ENCODE measurements around the gene NLRP7.
"Not testable (repeated sequence)": the region's sequence is repeated elsewhere in the genome, so short reads cannot be mapped to it uniquely, and the experiment has no call there.

NLRP7 gene

GRCh38 chr19:54947381-54947780, at the start of gene NLRP7:
Gene NLRP7 (minus strand): TSS chr19:54947530.
- no peak for DNase-seq

DNA sequence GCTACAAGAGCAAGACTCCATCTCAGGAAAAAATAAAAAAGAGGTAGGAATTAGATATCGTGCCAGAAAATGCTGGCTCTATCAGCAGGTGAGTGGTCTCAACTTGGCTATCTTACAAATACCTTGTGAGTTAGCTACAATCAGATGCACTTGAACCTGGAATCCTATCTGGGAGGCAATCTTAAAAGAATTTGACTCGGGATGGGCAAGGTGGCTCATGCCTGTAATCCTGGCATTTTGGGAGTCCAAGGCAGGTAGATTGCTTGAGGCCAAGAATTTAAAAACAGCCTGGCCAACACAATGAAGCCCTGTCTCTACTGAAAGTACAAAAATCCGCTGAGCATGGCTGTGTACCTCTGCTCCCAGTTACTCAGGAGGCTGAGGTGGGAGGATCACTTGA, 48.2 kb upstream of the NLRP7 start:
- DNase-seq, result no peak

- DNase-seq, result not testable (repeated sequence)
Observed at GRCh38 chr19:54989531-54989930, 42.2 kb upstream of the NLRP7 start.

- not testable (repeated sequence) for DNase-seq
Observed at GRCh38 chr19:54982562-54982961, 35.2 kb upstream of the NLRP7 start.

- not testable (repeated sequence) for DNase-seq
Observed at GRCh38 chr19:54973229-54974090, 26.1 kb upstream of the NLRP7 start.

DNA sequence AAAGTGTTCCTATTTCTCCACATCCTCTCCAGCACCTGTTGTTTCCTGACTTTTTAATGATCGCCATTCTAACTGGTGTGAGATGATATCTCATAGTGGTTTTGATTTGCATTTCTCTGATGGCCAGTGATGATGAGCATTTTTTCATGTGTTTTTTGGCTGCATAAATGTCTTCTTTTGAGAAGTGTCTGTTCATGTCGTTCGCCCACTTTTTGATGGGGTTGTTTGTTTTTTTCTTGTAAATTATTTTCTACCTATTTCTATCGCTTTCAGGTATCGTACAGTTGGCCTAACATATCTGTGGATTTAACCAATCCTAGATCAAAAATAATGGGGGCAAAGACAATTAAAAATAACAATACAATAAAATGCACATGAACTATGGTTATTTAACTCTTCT, 24.1 kb upstream of the NLRP7 start:
- not testable (repeated sequence) for DNase-seq

DNA sequence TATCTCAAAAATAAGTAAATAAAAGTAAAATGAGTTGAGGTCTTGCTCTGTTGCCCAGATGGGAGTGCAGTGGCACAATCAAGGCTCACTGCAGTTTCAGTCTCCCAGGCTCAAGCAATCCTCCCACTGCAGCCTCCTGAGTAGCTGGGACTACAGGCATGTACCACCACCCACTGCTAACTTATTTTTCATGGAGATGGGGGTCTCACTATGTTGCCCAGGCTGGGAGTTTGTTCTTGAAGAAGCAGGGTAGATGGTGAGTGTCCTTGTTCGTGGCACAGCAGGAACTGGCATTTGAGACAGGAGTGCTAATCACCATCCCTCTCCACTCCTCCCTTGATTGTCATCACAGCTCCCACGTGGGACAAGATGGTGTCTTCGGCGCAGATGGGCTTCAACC, 22.3 kb upstream of the NLRP7 start:
- DNase-seq, result no peak

- no peak for DNase-seq
Observed at GRCh38 chr19:54967611-54968010, 20.3 kb upstream of the NLRP7 start.

DNA sequence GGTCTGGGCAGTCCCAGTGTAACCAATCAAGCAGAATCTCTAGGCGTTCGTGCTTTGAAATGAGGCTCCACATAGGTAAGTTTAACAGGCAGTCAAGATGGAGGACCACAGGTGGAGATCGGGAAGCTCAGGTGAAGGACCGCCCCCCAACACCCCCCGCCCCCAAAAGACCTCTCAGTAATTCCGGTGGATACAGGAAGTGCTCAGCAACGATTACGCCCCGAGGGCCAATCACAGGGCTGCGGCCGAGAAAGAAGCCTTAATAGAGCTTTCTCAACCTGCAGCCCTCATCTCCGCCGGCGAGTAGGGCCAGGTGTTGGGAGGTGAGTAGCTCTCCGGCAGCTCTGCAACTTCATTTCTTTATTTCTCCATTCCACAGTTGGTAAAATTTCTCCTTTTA, 17.7 kb upstream of the NLRP7 start:
- not testable (repeated sequence) for DNase-seq

DNA sequence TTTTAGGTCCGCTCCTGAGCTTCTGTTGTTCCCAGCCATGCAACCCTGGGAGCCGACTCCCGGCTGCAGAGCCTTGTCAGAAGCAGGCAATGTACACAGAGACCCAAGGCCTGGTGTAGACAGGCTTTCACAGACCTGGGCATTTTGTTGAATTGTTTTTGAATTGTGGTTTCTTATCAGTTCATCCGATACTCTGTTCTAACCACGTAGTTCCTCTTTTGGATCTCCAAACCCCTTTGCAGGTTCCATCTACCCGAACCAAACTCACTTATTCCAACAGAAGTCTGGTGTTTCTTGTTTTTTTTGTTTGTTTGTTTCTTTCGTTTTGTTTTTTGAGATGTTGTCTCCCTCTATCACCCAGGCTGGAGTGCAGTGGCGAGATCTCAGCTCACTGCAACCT, 12.5 kb upstream of the NLRP7 start:
- DNase-seq, result no peak

- DNase-seq, result no peak
Observed at GRCh38 chr19:54955376-54955775, 8.0 kb upstream of the NLRP7 start.

- DNase-seq, result not testable (repeated sequence)
Observed at GRCh38 chr19:54953345-54953713, 6.0 kb upstream of the NLRP7 start.

GRCh38 chr19:54952591-54953344, 5.4 kb upstream of the NLRP7 start:
- DNase-seq, result peak; percentile 44

- not testable (repeated sequence) for DNase-seq
Observed at GRCh38 chr19:54950580-54950979, 3.2 kb upstream of the NLRP7 start.

DNA sequence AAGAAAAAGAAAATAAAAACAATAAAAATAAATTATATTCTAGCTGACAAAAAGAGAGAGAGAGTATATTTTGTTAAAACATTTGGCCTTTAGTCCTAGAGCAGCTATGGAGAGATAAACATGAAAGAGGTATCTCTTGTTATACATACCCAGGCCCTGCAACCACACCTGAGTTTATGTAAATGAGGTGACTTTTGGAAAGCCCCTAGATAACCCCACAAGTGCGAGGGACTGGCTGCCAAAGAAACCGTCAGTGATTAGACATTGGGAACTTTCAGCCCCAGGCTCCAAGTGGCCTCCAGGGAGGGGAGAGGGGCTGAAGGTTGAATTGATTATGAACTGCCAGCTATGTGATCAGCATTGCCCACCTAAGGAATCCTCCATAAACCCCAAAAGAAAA, 2.1 kb upstream of the NLRP7 start:
- no peak for DNase-seq

GRCh38 chr19:54943772-54944361, 3.5 kb downstream of the NLRP7 start:
- DNase-seq, result not testable (repeated sequence)

DNA sequence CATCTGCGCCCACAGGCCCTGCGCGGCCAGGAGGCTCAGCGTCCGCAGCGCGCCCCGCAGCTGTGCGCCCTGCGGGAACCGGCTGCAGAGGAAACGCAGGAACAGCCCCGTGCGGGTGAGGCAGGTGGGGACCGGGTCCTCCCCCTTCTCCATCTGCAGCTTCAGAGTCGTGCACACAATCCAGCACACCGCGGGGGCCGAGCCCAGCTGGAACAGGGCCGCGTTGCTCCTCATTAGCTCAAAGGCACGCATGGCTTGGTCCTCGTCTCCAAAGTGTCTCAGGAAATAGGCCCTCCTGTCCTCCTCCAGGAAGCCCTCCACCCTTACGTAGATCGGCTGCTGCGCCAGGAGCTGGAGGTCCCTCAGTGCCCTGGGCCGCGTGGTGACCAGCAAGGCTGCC, 7.8 kb downstream of the NLRP7 start:
- DNase-seq, result not testable (repeated sequence)

- no peak for DNase-seq
Observed at GRCh38 chr19:54938906-54939305, 8.4 kb downstream of the NLRP7 start.

DNA sequence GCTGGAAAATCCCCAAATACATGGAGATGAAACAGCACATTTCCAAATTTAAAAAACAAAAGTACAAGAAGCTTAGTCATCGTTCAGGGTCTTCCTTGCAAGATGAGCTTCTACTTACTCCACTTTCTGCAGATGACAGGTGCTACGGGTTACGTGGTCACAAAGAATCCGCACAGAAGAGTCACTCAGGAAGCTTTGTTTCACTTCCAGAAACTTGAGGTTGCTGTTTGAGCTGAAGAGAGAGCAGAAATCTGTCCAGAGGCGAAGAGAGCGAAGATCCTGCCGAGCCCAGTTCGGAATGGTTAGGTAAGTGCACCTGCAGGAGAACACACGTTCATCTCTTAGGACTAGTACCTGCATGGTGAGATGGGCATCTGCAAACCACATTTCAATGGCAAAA, 9.4 kb downstream of the NLRP7 start:
- DNase-seq, result no peak

DNA sequence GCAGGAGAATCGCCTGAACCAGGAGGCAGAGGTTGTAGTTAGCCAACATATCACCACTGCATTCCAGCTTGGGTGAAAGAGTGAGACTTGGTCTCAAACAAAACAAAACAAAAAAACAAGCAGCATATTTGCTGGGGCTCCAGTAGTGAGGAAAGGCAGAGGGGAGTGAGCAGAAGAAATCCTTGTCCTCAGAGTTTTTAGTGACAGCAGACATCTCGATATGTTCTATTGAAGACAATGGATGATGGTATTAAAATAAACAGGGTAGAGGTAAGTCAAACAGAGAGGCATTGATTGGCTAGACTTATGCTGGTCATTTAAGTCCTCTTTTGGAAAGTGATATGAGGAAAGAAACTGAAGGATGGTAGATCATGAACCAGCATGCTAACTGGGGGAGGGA, 19.0 kb downstream of the NLRP7 start:
- no peak for DNase-seq

GRCh38 chr19:54923276-54923675, 24.1 kb downstream of the NLRP7 start:
- no peak for DNase-seq

DNA sequence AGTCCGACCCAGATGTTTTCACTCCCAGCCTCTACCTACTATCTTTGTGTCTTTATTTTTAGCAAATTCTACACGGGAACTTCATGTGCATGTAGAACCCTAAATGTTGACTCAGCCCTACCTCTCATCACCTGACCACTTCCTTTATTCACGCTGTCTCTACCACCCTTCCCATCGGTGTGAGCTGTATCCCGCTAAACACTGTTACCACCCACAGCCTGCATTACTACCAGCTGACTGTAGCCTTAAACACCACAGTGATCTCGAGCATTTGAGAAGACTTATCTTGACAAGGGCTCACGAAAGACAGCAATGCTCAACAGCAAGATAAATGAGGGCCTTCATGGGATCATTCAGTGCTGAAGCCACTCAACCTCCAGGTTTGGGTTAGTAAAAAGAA, 26.2 kb downstream of the NLRP7 start:
- no peak for DNase-seq

DNA sequence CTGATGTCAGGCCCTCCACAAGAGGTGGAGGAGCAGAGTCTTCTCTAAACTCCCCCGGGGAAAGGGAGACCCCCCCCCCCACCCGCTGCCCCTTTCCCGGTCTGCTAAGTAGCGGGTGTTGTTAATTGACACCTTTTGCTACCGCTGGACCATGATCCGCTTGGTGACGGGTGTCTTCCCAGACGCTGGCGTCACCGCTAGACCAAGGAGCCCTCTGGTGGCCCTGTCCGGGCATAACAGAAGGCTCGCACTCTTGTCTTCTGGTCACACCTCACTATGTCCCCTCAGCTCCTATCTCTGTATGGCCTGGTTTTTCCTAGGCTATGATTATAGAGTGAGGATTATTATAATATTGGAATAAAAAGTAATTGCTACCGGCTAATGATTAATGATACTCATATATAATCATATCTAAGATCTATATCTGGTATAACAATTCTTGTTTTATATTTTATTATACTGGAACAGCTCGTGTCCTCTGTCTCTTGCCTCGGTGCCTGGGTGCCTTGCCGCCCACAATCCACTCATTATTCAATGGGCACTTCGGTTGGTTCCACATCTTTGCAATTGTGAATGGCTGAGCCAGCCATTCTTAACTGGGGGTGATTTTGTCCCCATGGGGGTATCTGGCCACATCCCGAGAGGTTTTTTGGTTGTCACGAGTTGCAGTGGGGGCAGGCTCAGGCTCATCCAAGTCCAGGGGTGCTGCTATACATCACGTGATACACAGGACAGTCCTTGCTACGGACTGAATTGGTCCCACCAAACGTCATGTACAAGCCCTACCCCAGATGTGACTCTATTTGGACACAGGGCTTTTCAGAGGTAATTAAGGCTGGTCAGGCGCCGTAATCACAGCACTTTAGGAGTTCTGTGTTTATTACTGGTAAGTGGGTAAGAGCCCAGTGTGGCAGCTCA, 27.4 kb downstream of the NLRP7 start:
- not testable (repeated sequence) for DNase-seq

Measured in SIG-M5 (cell line).